GM15510 (cell line): ENCODE measurements around the gene DERA.

Source experiments
- POLR2A ChIP-seq: IDR thresholded peaks from 3 replicates; pipeline ENCODE4 v1.6.1; 2011; ENCODE audit warnings: borderline replicate concordance; ENCODE audit not compliant: insufficient read length; ENCODE audit errors: extremely low read depth

Gene DERA

GRCh38 chr12:16076970-16077522, 165.9 kb downstream of the DERA start:
- no peak for TF ChIP-seq POLR2A

GRCh38 chr12:16086462-16086861, 175.3 kb downstream of the DERA start:
- TF ChIP-seq POLR2A: no peak

- TF ChIP-seq POLR2A: no peak
These were observed 175.8 kb downstream of the DERA start for GRCh38 chr12:16086942-16087341.
